AG20443 (cell line): ENCODE data around the gene RNF25.

Experiments used
- DNase-seq: peaks from one replicate; pipeline ENCODE4 v3.0.0; 2012; ENCODE audit warnings: low spot score, mixed read lengths

RNF25 gene

GRCh38 chr2:218680061-218680460 lies 8.3 kb upstream of the RNF25 start:
- no peak for DNase-seq

- no peak for DNase-seq
Observed at GRCh38 chr2:218679119-218679518, 7.3 kb upstream of the RNF25 start.

- no peak for DNase-seq
Observed at GRCh38 chr2:218671097-218671653, 627 bp downstream of the RNF25 start.

GRCh38 chr2:218664653-218665052 lies 7.1 kb downstream of the RNF25 start:
- no peak for DNase-seq

GRCh38 chr2:218663901-218664300 lies 7.9 kb downstream of the RNF25 start:
- no peak for DNase-seq

- no peak for DNase-seq
Observed at GRCh38 chr2:218662827-218663226, 9.0 kb downstream of the RNF25 start.

- no peak for DNase-seq
Observed at GRCh38 chr2:218662377-218662776, 9.4 kb downstream of the RNF25 start.

GRCh38 chr2:218659988-218660358 lies 11.8 kb downstream of the RNF25 start:
- no peak for DNase-seq

- peak; percentile 93 for DNase-seq
Observed at GRCh38 chr2:218659258-218659987, 12.4 kb downstream of the RNF25 start, which contains the start of the genes BCS1L and ZNF142. BCS1L (plus strand) TSS chr2:218659683; CDS start chr2:218660988, 1,305 bp downstream. ZNF142 (minus strand) TSS chr2:218659623; CDS start chr2:218656429, 3,194 bp downstream.

- peak; percentile 67 for DNase-seq
Observed at GRCh38 chr2:218658671-218659257, 13.0 kb downstream of the RNF25 start.

- no peak for DNase-seq
Observed at GRCh38 chr2:218655751-218656150, 16.1 kb downstream of the RNF25 start.

- no peak for DNase-seq
Observed at GRCh38 chr2:218648787-218649100, 23.1 kb downstream of the RNF25 start.

- peak; percentile 78 for DNase-seq
Observed at GRCh38 chr2:218648088-218648786, 23.6 kb downstream of the RNF25 start.

- DNase-seq = peak; percentile 47
Observed at GRCh38 chr2:218645126-218645525, 26.7 kb downstream of the RNF25 start.

GRCh38 chr2:218644721-218645120 lies 27.1 kb downstream of the RNF25 start:
- DNase-seq = no peak

- DNase-seq = no peak
Observed at GRCh38 chr2:218643751-218644310, 28.0 kb downstream of the RNF25 start.

- DNase-seq = no peak
Observed at GRCh38 chr2:218642786-218643185, 29.0 kb downstream of the RNF25 start.

- no peak for DNase-seq
Observed at GRCh38 chr2:218642121-218642656, 29.6 kb downstream of the RNF25 start.

- DNase-seq = no peak
Observed at GRCh38 chr2:218638372-218638771, 33.4 kb downstream of the RNF25 start.

- no peak for DNase-seq
Observed at GRCh38 chr2:218635719-218636118, 36.1 kb downstream of the RNF25 start.

GRCh38 chr2:218631837-218632236 lies 40.0 kb downstream of the RNF25 start:
- no peak for DNase-seq

- DNase-seq = no peak
Observed at GRCh38 chr2:218627939-218628338, 43.9 kb downstream of the RNF25 start.
